Mesenchymal stem cell (in vitro differentiated cells and primary cell): Measurements from ENCODE around the gene SLC51B.
"Not testable (repeated sequence)": the region's sequence is repeated elsewhere in the genome, so short reads cannot be mapped to it uniquely, and the experiment has no call there.

ENCODE experiments used
- DNase-seq: peaks from one replicate; pipeline ENCODE4 v3.0.0-alpha.2; 2013
- H2AFZ ChIP-seq: one replicate; pipeline ENCODE4 v1.6.1; 2013; ENCODE audit warnings: low read depth, mild to moderate bottlenecking, control low read depth, inconsistent platforms, low read length, moderate library complexity
- H2AK5ac ChIP-seq: 2 replicates; pipeline ENCODE4 v1.6.1; 2013; ENCODE audit warnings: low read length, moderate library complexity, mild to moderate bottlenecking, inconsistent platforms; ENCODE audit not compliant: severe bottlenecking
- H2BK120ac ChIP-seq: one replicate; pipeline ENCODE4 v1.6.1; 2013; ENCODE audit warnings: low read depth, mild to moderate bottlenecking, inconsistent platforms, low read length, moderate library complexity
- H2BK12ac ChIP-seq, 2 experiments: one replicate each; pipeline ENCODE4 v1.6.1; 2013; ENCODE audit warnings: inconsistent platforms in 2 of 2, low read length in 2 of 2, mild to moderate bottlenecking in 2 of 2, moderate library complexity in 2 of 2, control low read depth in 1 of 2
- H2BK15ac ChIP-seq: one replicate; pipeline ENCODE4 v1.6.1; 2013; ENCODE audit warnings: mild to moderate bottlenecking, low read depth, inconsistent platforms; ENCODE audit not compliant: poor library complexity, severe bottlenecking
- H2BK5ac ChIP-seq: 2 replicates; pipeline ENCODE4 v1.6.1; 2013; ENCODE audit warnings: low read depth, mild to moderate bottlenecking, low read length, control low read depth, inconsistent platforms; ENCODE audit not compliant: poor library complexity, severe bottlenecking
- H3K14ac ChIP-seq, 2 experiments: one replicate each; pipeline ENCODE4 v1.6.1; 2013; ENCODE audit warnings: inconsistent platforms in 2 of 2, low read length in 2 of 2, control low read depth in 1 of 2, mild to moderate bottlenecking in 1 of 2, moderate library complexity in 1 of 2
- H3K18ac ChIP-seq, 2 experiments: one replicate each; pipeline ENCODE4 v1.6.1; 2013; ENCODE audit warnings: inconsistent platforms in 2 of 2, low read length in 2 of 2, control low read depth in 1 of 2, low read depth in 1 of 2, mild to moderate bottlenecking in 1 of 2
- H3K23ac ChIP-seq, 2 experiments: one replicate each; pipeline ENCODE4 v1.6.1; 2013; ENCODE audit warnings: inconsistent platforms in 2 of 2, low read length in 2 of 2, mild to moderate bottlenecking in 2 of 2, moderate library complexity in 2 of 2, control low read depth in 1 of 2
- H3K27ac ChIP-seq: 2 replicates; pipeline ENCODE4 v1.5.1; 2013; ENCODE audit warnings: mild to moderate bottlenecking, moderate library complexity, low read length, control low read depth, inconsistent platforms; ENCODE audit not compliant: poor library complexity, severe bottlenecking
- H3K27me3 ChIP-seq, 2 experiments: 2 replicates each; pipeline versions ENCODE4 v1.6.1 to v1.7.0; 2013; ENCODE audit warnings: low read length in 2 of 2, mild to moderate bottlenecking in 2 of 2, moderate library complexity in 2 of 2, control low read depth in 1 of 2, inconsistent platforms in 1 of 2; ENCODE audit not compliant: control insufficient read depth in 1 of 2, insufficient read depth in 1 of 2
- H3K36me3 ChIP-seq, 2 experiments: 2 replicates each; pipeline versions ENCODE4 v1.6.1 to v1.7.0; 2013; ENCODE audit warnings: low read length in 2 of 2, control low read depth in 1 of 2, inconsistent platforms in 1 of 2, low read depth in 1 of 2, mild to moderate bottlenecking in 1 of 2; ENCODE audit not compliant: insufficient read depth in 2 of 2, control insufficient read depth in 1 of 2
- H3K4ac ChIP-seq, 2 experiments: one replicate each; pipeline ENCODE4 v1.6.1; 2013; ENCODE audit warnings: inconsistent platforms in 2 of 2, low read length in 2 of 2, mild to moderate bottlenecking in 2 of 2, moderate library complexity in 2 of 2, control low read depth in 1 of 2, low read depth in 1 of 2
- H3K4me1 ChIP-seq: 2 replicates; pipeline ENCODE4 v1.6.1; 2013; ENCODE audit warnings: low read depth, low read length, control low read depth; ENCODE audit not compliant: control insufficient read depth, insufficient read depth
- H3K4me2 ChIP-seq: 2 replicates; pipeline ENCODE4 v1.6.1; 2013; ENCODE audit warnings: low read length, mild to moderate bottlenecking, inconsistent platforms; ENCODE audit not compliant: poor library complexity, severe bottlenecking
- H3K4me3 ChIP-seq, 2 experiments: 2 replicates each; pipeline versions ENCODE4 v1.5.1 to v1.7.0; 2013; ENCODE audit warnings: low read length in 2 of 2, mild to moderate bottlenecking in 2 of 2, control low read depth in 1 of 2, low read depth in 1 of 2; ENCODE audit not compliant: insufficient read depth in 1 of 2
- H3K79me1 ChIP-seq: replicated peaks from 2 replicates; pipeline ENCODE4 v1.6.1; 2013; ENCODE audit warnings: mild to moderate bottlenecking, control low read depth, low read length, inconsistent platforms; ENCODE audit not compliant: poor library complexity, severe bottlenecking
- H3K9ac ChIP-seq: 2 replicates; pipeline ENCODE4 v1.7.0; 2013; ENCODE audit warnings: mild to moderate bottlenecking, low read length, moderate library complexity
- H3K9me3 ChIP-seq: 2 replicates; pipeline ENCODE4 v1.7.0; 2013; ENCODE audit warnings: mild to moderate bottlenecking, low read length; ENCODE audit not compliant: control insufficient read depth
- H4K8ac ChIP-seq: one replicate; pipeline ENCODE4 v1.6.1; 2013; ENCODE audit warnings: inconsistent platforms, mild to moderate bottlenecking, low read length, moderate library complexity
- H4K91ac ChIP-seq: one replicate; pipeline ENCODE4 v1.6.1; 2013; ENCODE audit warnings: mild to moderate bottlenecking, low read length, inconsistent platforms
- WGBS: methylation state at CpG from one replicate; pipeline ENCODE4 v1.1.7; 2013; ENCODE audit warnings: mixed read lengths; 5-methylcytosine and 5-hydroxymethylcytosine counted together

The SLC51B gene

GRCh38 chr15:65071381-65071811 is 26.2 kb downstream of the SLC51B start:
- H3K23ac ChIP-seq, result peak overlapping the region in 1 of 2 experiments; percentile 19
- no peak overlapping the region for H3K4me3 ChIP-seq
- no peak overlapping the region for H3K4me2 ChIP-seq
- H3K79me1 ChIP-seq, result no peaks in the 10 kb centered on the region
- H4K8ac ChIP-seq, result peak overlapping the region; percentile 81
- H3K18ac ChIP-seq, result peak overlapping the region; percentile 89 to 93
- peaks cover 12 to 59% of the 10 kb centered on the region in 2 experiments for H3K27me3 ChIP-seq
- DNase-seq, result no peak
- H3K4me1 ChIP-seq, result peaks cover 10% of the 10 kb centered on the region
- peak overlapping the region; percentile 52 for H2BK15ac ChIP-seq
- no peak overlapping the region for H2AK5ac ChIP-seq
- H4K91ac ChIP-seq, result peak overlapping the region; percentile 79
- no peak overlapping the region for H2BK5ac ChIP-seq
- 46% methylated on average over 5 of the region's 5 CpGs for WGBS
- H2BK12ac ChIP-seq, result peak overlapping the region; percentile 86 to 98
- no peaks in the 10 kb centered on the region for H3K9me3 ChIP-seq
- H2BK120ac ChIP-seq, result peak overlapping the region; percentile 69
- H3K36me3 ChIP-seq, result no peaks in the 10 kb centered on the region
- H3K14ac ChIP-seq, result peak overlapping the region in 1 of 2 experiments; percentile 56
- peak overlapping the region in 1 of 2 experiments; percentile 75 for H3K4ac ChIP-seq
- no peak overlapping the region for H3K27ac ChIP-seq
- no peak overlapping the region for H2AFZ ChIP-seq
- H3K9ac ChIP-seq, result no peak overlapping the region

- Histone ChIP-seq H3K4me1 (peaks cover 12% of the 10 kb centered on the region), H2BK5ac (no peak overlapping the region)
Measured at GRCh38 chr15:65072027-65072426, 26.8 kb downstream of the SLC51B start.

GRCh38 chr15:65072617-65073016 is 27.4 kb downstream of the SLC51B start:
- peak overlapping the region in 1 of 2 experiments; percentile 92 for H2BK12ac ChIP-seq
- H2BK5ac ChIP-seq, result no peak overlapping the region
- WGBS, result 90% methylated on average over 3 of the region's 3 CpGs
- H2BK15ac ChIP-seq, result no peak overlapping the region
- no peaks in the 10 kb centered on the region for H3K79me1 ChIP-seq
- H3K27ac ChIP-seq, result no peak overlapping the region
- H3K36me3 ChIP-seq, result no peaks in the 10 kb centered on the region
- H4K8ac ChIP-seq, result no peak overlapping the region
- no peak overlapping the region for H3K14ac ChIP-seq
- H3K23ac ChIP-seq, result no peak overlapping the region
- H3K4me1 ChIP-seq, result peaks cover 12% of the 10 kb centered on the region
- H3K9me3 ChIP-seq, result no peaks in the 10 kb centered on the region
- no peak overlapping the region for H3K4me2 ChIP-seq
- H2AFZ ChIP-seq, result no peak overlapping the region
- H3K4me3 ChIP-seq, result no peak overlapping the region
- H2AK5ac ChIP-seq, result no peak overlapping the region
- H4K91ac ChIP-seq, result no peak overlapping the region
- H3K27me3 ChIP-seq, result peaks cover 12 to 47% of the 10 kb centered on the region in 2 experiments
- no peak overlapping the region for H2BK120ac ChIP-seq
- H3K9ac ChIP-seq, result no peak overlapping the region
- H3K18ac ChIP-seq, result peak overlapping the region in 1 of 2 experiments; percentile 72
- no peak overlapping the region for H3K4ac ChIP-seq
- no peak for DNase-seq

More at GRCh38 chr15:65072027-65072426, 26.8 kb downstream of the SLC51B start:
- H4K91ac ChIP-seq, result peak overlapping the region; percentile 79
- no peak overlapping the region for H2BK15ac ChIP-seq
- H4K8ac ChIP-seq, result no peak overlapping the region
- H3K4ac ChIP-seq, result peak overlapping the region in 1 of 2 experiments; percentile 47
- DNase-seq, result no peak
- H2AFZ ChIP-seq, result no peak overlapping the region
- no peaks in the 10 kb centered on the region for H3K79me1 ChIP-seq
- H2AK5ac ChIP-seq, result no peak overlapping the region
- no peaks in the 10 kb centered on the region for H3K36me3 ChIP-seq
- no peak overlapping the region for H3K4me3 ChIP-seq
- H3K27me3 ChIP-seq, result peaks cover 12 to 53% of the 10 kb centered on the region in 2 experiments
- no peak overlapping the region for H3K27ac ChIP-seq
- WGBS, result 88% methylated on average over 1 of the region's 1 CpG
- peak overlapping the region in 1 of 2 experiments; percentile 69 for H3K14ac ChIP-seq
- H3K9me3 ChIP-seq, result no peaks in the 10 kb centered on the region
- H3K9ac ChIP-seq, result no peak overlapping the region
- no peak overlapping the region for H2BK120ac ChIP-seq
- H2BK12ac ChIP-seq, result peak overlapping the region; percentile 86 to 98
- H3K4me2 ChIP-seq, result no peak overlapping the region
- H3K18ac ChIP-seq, result peak overlapping the region; percentile 12 to 89
- no peak overlapping the region for H3K23ac ChIP-seq

GRCh38 chr15:65074946-65075345 is 29.8 kb downstream of the SLC51B start:
- not testable (repeated sequence) for H3K14ac ChIP-seq, H4K91ac ChIP-seq, H3K4me1 ChIP-seq, H2AK5ac ChIP-seq, H3K23ac ChIP-seq, H3K9ac ChIP-seq, H4K8ac ChIP-seq, H2BK5ac ChIP-seq, H3K4me2 ChIP-seq, H2AFZ ChIP-seq, H3K18ac ChIP-seq, H3K27ac ChIP-seq, H2BK120ac ChIP-seq, H3K79me1 ChIP-seq, H3K4me3 ChIP-seq, H3K4ac ChIP-seq, H3K36me3 ChIP-seq, H2BK12ac ChIP-seq, DNase-seq, H2BK15ac ChIP-seq, H3K9me3 ChIP-seq
- WGBS, result 100% methylated on average over 8 of the region's 22 CpGs
- peaks cover 35 to 48% of the 10 kb centered on the region in 2 experiments for H3K27me3 ChIP-seq
